ENCODE data around the gene UBE4A. TPM values are rescaled to one million over a fixed set of nuclear protein-coding genes. Genes with fewer than 3 reads are reported as not detected.

The UBE4A gene
- total RNA-seq, 1 experiment from 2014 or later: 106 TPM

DNA sequence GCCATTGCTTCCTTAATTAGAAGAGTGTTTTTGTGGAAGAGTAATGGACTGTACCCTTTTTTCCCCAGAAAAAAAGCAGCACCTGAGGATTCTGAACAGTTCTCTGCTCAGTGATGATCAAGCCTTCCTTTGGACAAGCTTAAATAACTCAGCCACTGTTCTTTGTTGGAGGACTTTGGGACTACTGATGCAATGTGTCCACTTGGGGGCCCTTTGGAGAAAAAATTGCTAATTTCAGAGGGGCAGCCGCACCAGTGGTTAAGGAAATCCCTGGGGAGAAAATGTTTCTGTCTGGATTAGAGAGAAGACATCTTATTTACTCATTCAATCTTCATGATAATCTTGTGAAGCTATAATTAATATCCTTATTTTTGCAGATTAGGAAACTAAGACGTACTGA, 71.6 kb downstream of the UBE4A start:
- intact Hi-C loops (cut with micrococcal nuclease; ENCODE audit: unreplicated experiment): no loop called here
- ChIA-PET POLR2A (no interaction called here), CTCF (interaction anchor here (0.6 to 1.1 kb wide), 2 partner anchors 139 to 232 kb away, joined by 3 read pairs; no protein-coding TSS in a partner anchor)
- Mint-ChIP-seq H3K9me3 (ENCODE audit: unreplicated experiment) (no peaks in the 10 kb centered on the region), H3K4me1 (ENCODE audit: low read depth, unreplicated experiment) (peaks cover 19% of the 10 kb centered on the region), H3K36me3 (ENCODE audit: insufficient read depth, unreplicated experiment) (peaks cover 3% of the 10 kb centered on the region), H3K27ac (ENCODE audit: unreplicated experiment) (no peak overlapping the region), H3K27me3 (ENCODE audit: insufficient read depth, unreplicated experiment) (no peaks in the 10 kb centered on the region), H3K4me3 (ENCODE audit: unreplicated experiment) (no peak overlapping the region)
- Histone ChIP-seq H3K4me3 (ENCODE audit: low read depth, low read length) (no peak overlapping the region), H3K4me1 (peaks cover 10% of the 10 kb centered on the region), H3K36me3 (ENCODE audit: control insufficient read depth, insufficient read depth, low read length) (no peaks in the 10 kb centered on the region), H3K9me3 (no peaks in the 10 kb centered on the region), H3K27me3 (replicated peaks; ENCODE audit: control insufficient read depth, insufficient read depth, low read length) (no peaks in the 10 kb centered on the region)
- no TSS peak for BruUV-seq (replicated peaks)
- DNase-seq: peak in 1 of 2 experiments; percentile 32
- TF ChIP-seq, protein P1, sequence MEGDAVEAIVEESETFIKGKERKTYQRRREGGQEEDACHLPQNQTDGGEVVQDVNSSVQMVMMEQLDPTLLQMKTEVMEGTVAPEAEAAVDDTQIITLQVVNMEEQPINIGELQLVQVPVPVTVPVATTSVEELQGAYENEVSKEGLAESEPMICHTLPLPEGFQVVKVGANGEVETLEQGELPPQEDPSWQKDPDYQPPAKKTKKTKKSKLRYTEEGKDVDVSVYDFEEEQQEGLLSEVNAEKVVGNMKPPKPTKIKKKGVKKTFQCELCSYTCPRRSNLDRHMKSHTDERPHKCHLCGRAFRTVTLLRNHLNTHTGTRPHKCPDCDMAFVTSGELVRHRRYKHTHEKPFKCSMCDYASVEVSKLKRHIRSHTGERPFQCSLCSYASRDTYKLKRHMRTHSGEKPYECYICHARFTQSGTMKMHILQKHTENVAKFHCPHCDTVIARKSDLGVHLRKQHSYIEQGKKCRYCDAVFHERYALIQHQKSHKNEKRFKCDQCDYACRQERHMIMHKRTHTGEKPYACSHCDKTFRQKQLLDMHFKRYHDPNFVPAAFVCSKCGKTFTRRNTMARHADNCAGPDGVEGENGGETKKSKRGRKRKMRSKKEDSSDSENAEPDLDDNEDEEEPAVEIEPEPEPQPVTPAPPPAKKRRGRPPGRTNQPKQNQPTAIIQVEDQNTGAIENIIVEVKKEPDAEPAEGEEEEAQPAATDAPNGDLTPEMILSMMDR (IDR thresholded peaks at IDR 0.05; ENCODE audit: insufficient read depth in 1 of 2, low read depth in 1 of 2, low read length in 1 of 2, severe bottlenecking in 1 of 2, unreplicated experiment in 1 of 2): peak; percentile 23 to 32

DNA sequence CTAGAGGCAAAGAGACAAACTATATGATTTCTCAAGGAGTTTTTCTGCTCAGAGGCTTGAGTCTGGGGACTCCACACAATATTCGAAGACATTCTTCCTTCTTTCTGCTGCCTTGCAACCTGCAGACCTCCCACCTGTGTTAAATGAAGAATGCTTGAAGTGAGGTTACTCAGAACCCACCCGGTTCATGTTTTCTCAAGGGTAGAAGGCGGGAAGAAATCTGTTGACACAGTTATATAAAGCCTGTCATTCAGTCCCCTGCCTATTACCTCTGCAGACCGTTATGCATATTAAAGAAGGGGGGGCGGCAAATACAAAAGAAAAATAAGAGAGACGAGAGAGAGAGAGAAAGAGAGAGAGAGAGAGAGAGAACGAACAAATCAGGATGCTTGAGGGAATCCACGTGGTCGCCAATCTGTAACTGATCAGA, 74.7 kb downstream of the UBE4A start:
- ChIA-PET CTCF (interaction anchor here (1.0 kb wide), 1 partner anchor 205 kb away, joined by 3 read pairs; no protein-coding TSS in a partner anchor), POLR2A (interaction anchor here (0.5 kb wide), 1 partner anchor 19 kb away, joined by 4 read pairs; no protein-coding TSS in a partner anchor)
- Histone ChIP-seq H3K4me3 (ENCODE audit: low read depth, low read length) (peak overlapping the region; percentile 97), H3K9me3 (no peaks in the 10 kb centered on the region), H3K36me3 (ENCODE audit: control insufficient read depth, insufficient read depth, low read length) (no peaks in the 10 kb centered on the region), H3K4me1 (peaks cover 17% of the 10 kb centered on the region), H3K27me3 (replicated peaks; ENCODE audit: control insufficient read depth, insufficient read depth, low read length) (no peaks in the 10 kb centered on the region)
- DNase-seq: no peak
- Mint-ChIP-seq H3K9me3 (ENCODE audit: unreplicated experiment) (no peaks in the 10 kb centered on the region), H3K4me3 (ENCODE audit: unreplicated experiment) (peak overlapping the region; percentile 82), H3K4me1 (ENCODE audit: low read depth, unreplicated experiment) (peaks cover 21% of the 10 kb centered on the region), H3K27ac (ENCODE audit: unreplicated experiment) (peak overlapping the region; percentile 88), H3K36me3 (ENCODE audit: insufficient read depth, unreplicated experiment) (peaks cover 25% of the 10 kb centered on the region), H3K27me3 (ENCODE audit: insufficient read depth, unreplicated experiment) (no peaks in the 10 kb centered on the region)
- BruUV-seq (replicated peaks): no TSS peak
- intact Hi-C loops (cut with micrococcal nuclease; ENCODE audit: unreplicated experiment): no loop called here
- TF ChIP-seq, protein P1 (IDR thresholded peaks at IDR 0.05; ENCODE audit: insufficient read depth in 1 of 2, low read depth in 1 of 2, low read length in 1 of 2, severe bottlenecking in 1 of 2, unreplicated experiment in 1 of 2): no peak

DNA sequence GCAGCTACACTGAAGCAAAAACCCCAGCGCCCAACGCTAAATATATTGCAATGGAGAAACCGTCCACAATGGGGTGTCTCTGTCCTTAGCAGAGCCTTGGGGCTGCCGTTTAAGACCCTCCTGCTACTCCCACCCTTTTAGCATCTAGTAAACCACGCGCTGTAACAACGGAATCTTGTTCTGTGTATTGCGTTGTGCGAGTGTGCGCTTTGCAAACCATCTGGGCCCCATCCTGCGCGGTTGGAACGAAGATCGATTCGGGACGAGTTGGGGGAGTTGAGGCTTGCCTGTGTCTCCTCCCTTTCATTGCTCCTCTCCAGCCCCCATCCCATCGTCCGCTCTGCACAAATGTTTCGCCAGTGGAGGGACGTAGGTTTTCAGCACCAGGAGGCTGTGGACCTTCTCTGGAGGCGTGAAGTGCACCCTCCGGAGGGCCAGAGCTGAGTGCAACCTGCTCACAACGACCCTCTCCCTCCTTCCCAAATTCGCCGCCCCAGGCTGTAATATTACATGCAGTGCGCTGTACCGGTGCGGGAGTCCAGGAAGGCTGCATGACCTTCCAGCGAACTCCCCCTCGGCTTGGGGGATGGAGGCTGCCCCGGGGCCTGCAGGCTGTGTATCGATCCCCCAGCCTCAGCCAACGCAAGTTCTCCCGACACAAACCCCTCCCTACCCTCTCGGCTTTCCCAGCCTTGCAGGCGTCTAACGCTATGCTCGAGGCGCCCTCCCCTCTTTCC, 75.3 kb downstream of the UBE4A start:
- Histone ChIP-seq H3K4me3 (ENCODE audit: low read depth, low read length) (peak overlapping the region; percentile 97), H3K36me3 (ENCODE audit: control insufficient read depth, insufficient read depth, low read length) (no peaks in the 10 kb centered on the region), H3K27me3 (replicated peaks; ENCODE audit: control insufficient read depth, insufficient read depth, low read length) (no peaks in the 10 kb centered on the region), H3K9me3 (no peaks in the 10 kb centered on the region), H3K4me1 (peaks cover 17% of the 10 kb centered on the region)
- Mint-ChIP-seq H3K4me1 (ENCODE audit: low read depth, unreplicated experiment) (peaks cover 21% of the 10 kb centered on the region), H3K27ac (ENCODE audit: unreplicated experiment) (peak overlapping the region; percentile 88), H3K9me3 (ENCODE audit: unreplicated experiment) (no peaks in the 10 kb centered on the region), H3K4me3 (ENCODE audit: unreplicated experiment) (peak overlapping the region; percentile 82), H3K36me3 (ENCODE audit: insufficient read depth, unreplicated experiment) (peaks cover 28% of the 10 kb centered on the region), H3K27me3 (ENCODE audit: insufficient read depth, unreplicated experiment) (no peaks in the 10 kb centered on the region)
- intact Hi-C loops (cut with micrococcal nuclease; ENCODE audit: unreplicated experiment): loop anchor here (1.0 kb wide), 2 partner anchors 33 to 54 kb away; partner anchors contain the start of gene ATP5MG
- BruUV-seq (replicated peaks): no TSS peak
- DNase-seq: peak; percentile 69 to 72
- CTCF ChIA-PET: interaction anchor here (1.0 kb wide), 3 partner anchors 14 to 263 kb away, joined by 3 to 7 read pairs (median 5); no protein-coding TSS in a partner anchor
- TF ChIP-seq, protein P1 (IDR thresholded peaks at IDR 0.05; ENCODE audit: insufficient read depth in 1 of 2, low read depth in 1 of 2, low read length in 1 of 2, severe bottlenecking in 1 of 2, unreplicated experiment in 1 of 2): no peak
- POLR2A ChIA-PET: interaction anchor here (0.5 to 1.3 kb wide), 3 partner anchors 18 to 564 kb away, joined by 4 to 6 read pairs (median 4); no protein-coding TSS in a partner anchor

Data from Caco-2 (cell line).